HG03520 (cell line): ENCODE data around the gene SPOP.
"Not testable (repeated sequence)": the region's sequence is repeated elsewhere in the genome, so short reads cannot be mapped to it uniquely, and the experiment has no call there.

Experiments
- ATAC-seq: cut with Tn5 transposase; IDR thresholded peaks from one replicate; pipeline ENCODE4 v1.9.1; 2021; ENCODE audit warnings: mild to moderate bottlenecking, moderate library complexity; ENCODE audit not compliant: unreplicated experiment

The SPOP gene

DNA sequence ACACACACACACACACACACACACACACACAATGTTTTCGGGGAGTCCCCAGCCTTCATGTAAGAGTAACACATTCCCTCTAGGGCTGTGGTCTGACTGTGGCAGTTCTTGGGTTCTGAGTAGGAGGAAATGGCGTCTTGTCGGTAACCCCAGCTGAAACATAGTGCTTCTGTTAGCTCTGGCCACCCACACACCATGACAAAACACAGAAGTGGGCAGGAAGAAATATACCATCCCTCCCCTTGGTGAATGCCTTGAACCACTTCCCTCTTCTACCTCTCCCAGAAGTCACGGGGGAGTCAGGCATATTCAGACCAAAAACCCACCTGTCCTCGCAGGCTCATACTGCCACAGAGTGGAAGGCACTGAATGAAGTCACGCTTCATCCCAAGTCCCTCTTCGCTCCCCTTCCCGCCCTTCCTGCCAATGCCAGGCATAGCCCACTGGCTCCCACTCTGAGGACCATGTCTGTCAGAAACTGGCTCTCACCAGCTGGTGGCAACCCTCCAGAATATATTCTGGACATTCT lies 18.4 kb upstream of the SPOP start:
- ATAC-seq: peak; percentile 73

DNA sequence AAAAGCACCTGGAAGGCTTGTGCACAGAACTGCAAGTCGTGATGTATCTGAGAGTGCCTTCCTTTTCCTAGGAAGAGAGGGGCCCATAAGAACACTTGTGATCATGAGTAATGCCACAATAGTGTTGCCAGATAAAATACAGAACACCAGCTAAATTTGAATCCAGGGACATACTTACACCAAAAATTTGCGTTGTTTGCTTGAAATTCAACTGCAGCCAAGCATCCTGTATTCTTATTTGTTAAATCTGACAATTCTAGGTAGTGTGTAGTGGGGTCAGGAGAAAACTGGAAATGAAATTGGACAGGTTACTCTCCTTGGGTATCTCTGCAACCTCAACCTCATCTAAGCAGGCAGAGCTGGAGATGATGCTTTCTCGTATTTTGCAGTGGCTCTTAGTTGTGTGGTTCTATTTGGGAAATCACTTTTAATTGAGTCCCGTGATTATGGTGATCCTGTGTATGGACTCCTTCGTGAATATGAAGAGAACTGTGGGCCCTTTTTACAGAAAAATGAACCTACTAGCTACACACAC lies 17.9 kb upstream of the SPOP start:
- no peak for ATAC-seq

GRCh38 chr17:49694847-49695697 lies 17.2 kb upstream of the SPOP start:
- ATAC-seq: no peak

- ATAC-seq: no peak
These were observed 14.9 kb upstream of the SPOP start for GRCh38 chr17:49692751-49693150.

GRCh38 chr17:49691677-49692191 lies 13.8 kb upstream of the SPOP start:
- no peak for ATAC-seq

GRCh38 chr17:49691086-49691676 lies 13.3 kb upstream of the SPOP start:
- ATAC-seq: no peak

- ATAC-seq: no peak
These were observed 12.4 kb upstream of the SPOP start for GRCh38 chr17:49690256-49690655.

- no peak for ATAC-seq
These were observed 11.0 kb upstream of the SPOP start for GRCh38 chr17:49688848-49689247.

GRCh38 chr17:49687878-49688491 lies 10.1 kb upstream of the SPOP start:
- ATAC-seq: no peak

DNA sequence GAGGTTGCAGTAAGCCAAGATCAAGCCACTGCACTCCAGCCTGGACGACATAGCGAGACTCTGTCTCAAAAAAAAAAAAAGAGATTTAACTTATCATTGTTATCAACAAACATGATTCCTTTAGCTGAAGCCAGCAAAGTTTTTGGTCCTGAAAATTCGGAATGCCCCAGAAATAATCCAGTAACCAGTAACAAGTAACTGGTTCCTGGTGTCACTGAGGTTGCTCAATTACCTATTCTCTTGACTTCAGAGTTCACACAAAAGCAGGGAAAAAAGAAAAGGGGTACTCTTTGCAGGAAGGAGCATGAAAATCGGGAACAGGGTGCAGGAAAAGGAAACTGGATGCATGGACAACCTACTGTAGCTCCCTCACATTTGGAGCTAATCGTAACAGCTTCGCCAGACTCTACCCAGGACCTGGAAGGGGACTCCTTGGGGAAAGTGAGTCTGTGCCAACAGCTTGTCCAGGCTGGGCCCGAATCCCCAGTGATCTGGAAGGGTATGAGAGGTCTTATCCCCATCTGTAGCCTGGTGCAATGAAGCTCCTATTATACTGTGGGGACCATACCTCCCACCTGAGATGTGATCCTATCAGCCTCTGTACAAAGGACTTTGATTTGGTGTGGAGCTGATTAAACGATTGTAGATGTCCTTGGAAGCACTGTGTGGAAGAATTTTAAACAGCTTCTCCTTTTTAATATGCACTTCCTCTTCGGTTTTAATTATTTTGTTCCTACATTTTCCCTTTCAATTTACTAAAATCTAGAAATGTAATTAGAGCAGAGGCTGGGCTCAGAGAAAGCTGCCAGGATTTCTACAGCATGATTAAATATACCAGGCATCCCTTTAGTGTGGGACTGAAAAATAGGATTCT lies 3.4 kb upstream of the SPOP start:
- ATAC-seq: no peak

- no peak for ATAC-seq
These were observed 2.4 kb upstream of the SPOP start for GRCh38 chr17:49680314-49680713.

GRCh38 chr17:49677134-49677932 lies 564 bp downstream of the SPOP start:
- ATAC-seq: peak; percentile 48

GRCh38 chr17:49676276-49676868 lies 1.5 kb downstream of the SPOP start:
- peak; percentile 56 for ATAC-seq

- ATAC-seq: no peak
These were observed 3.4 kb downstream of the SPOP start for GRCh38 chr17:49674507-49674906.

GRCh38 chr17:49673679-49674078 lies 4.2 kb downstream of the SPOP start:
- ATAC-seq: not testable (repeated sequence)

DNA sequence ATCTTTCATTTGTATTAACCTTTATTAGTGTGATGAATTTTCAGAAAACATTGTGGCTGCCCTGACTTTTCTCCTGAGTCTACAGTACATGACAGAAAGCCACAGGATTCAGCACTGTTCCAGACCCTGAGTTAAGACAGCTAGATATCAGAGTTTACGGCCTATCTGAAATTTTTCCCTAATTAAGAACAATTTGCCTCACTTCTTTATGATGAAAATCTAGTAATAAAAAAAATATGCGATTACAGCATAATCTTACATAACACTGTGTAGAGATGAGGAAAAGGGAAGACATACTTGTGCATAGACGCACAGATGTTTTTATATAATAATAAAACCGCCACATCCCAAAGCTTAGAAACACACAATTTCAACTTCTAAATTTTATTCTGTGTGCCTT lies 7.3 kb downstream of the SPOP start:
- no peak for ATAC-seq

- no peak for ATAC-seq
These were observed 7.9 kb downstream of the SPOP start for GRCh38 chr17:49670002-49670401.

DNA sequence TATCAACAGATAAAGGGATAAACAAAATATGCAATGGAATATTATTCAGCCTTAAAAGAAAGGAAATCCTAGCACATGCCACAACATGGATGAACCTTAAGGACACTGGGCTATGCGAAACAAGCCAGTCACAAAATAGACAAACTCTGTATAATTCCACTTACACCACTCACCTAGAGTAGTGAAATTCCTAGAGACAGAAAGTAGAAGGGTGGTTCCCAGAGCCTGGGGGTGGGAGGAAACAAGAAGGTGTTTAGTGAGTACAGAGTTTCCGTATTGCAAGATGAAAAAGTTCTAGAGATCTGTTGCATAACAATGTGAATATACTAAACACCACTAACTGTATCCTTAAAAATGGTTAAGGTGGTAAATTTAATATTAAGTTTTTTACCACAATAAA lies 10.0 kb downstream of the SPOP start:
- ATAC-seq: no peak

DNA sequence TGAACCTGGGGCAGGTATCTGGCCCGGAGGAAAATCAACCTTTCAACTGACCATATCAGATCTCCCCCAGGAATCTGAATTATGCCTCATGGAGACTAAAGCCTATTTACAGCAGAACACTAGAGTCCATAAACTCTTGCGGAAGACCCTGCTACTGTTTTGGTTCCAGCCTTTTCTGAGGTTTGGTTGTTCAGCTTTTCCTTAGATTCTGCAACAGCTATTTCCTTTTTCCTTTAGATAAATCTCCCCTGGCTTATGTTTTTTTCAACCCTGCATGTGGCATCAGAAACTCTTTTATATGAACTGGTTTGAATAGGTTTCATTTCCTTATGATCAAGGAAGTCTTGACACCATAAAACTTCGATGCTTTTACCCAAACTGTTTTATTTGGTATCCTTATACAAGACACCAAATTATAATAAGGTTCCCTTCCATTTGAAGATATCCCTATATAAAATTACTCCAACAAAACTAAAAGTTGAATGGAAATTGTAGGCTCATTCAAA lies 13.1 kb downstream of the SPOP start:
- no peak for ATAC-seq
